GM12878 (cell line): ENCODE results near the gene MED13L. TPM values are rescaled to one million over a fixed set of nuclear protein-coding genes. Genes with fewer than 3 reads are reported as not detected.

Experiments
- ATAC-seq: fragments of 200-7000 bp; cut with Tn5 transposase; 3 replicates; pipeline ENCODE4 v1.9.1; 2020; ENCODE audit warnings: mild to moderate bottlenecking, moderate library complexity
- BruUV-seq: library from RNA; stranded (reverse); fragments of 400-500 nt; replicated peaks from 2 replicates; lab custom pipeline; 2021; lab: Mats Ljungman, UMichigan
- CTCF ChIA-PET: fragments of 300-600 bp; sonication (Branson Sonifier 250); formaldehyde crosslinking; extraction: SDS; loops from one replicate; lab custom pipeline; 2021; ENCODE audit warnings: inconsistent platforms; lab: Yijun Ruan, JAX
- POLR2A ChIA-PET: fragments of 350-600 bp; formaldehyde crosslinking; extraction: SDS; loops from one replicate; lab custom pipeline; 2021; ENCODE audit warnings: inconsistent platforms; lab: Charles Lee
- RAD21 ChIA-PET: fragments of 300-600 bp; sonication (Branson Sonifier 250); formaldehyde crosslinking; loops from one replicate; lab custom pipeline; 2023; ENCODE audit warnings: antibody characterized with exemption; ENCODE audit not compliant: unreplicated experiment; lab: Charles Lee
- SMC1A ChIA-PET: fragments of 300-600 bp; sonication (Branson Sonifier 250); formaldehyde crosslinking; loops from one replicate; lab custom pipeline; 2023; ENCODE audit not compliant: unreplicated experiment, uncharacterized antibody; lab: Charles Lee
- DNase-seq: peaks from one replicate; pipeline ENCODE4 v3.0.0-alpha.2; 2011; ENCODE audit warnings: low read depth, low spot score
- FAIRE-seq: peaks from 3 replicates; lab custom pipeline; 2011; peaks lifted over from hg19 to GRCh38; lab: Jason Lieb, UNC
- H2AFZ ChIP-seq: 2 replicates; pipeline ENCODE4 v1.6.0; 2011; ENCODE audit warnings: low read depth, low read length, control low read depth; ENCODE audit not compliant: control insufficient read depth
- H3K27ac ChIP-seq: 2 replicates; pipeline ENCODE4 v1.5.1; 2011; ENCODE audit warnings: control low read depth; ENCODE audit not compliant: control insufficient read depth, insufficient read depth
- H3K27me3 ChIP-seq, 2 experiments: replicated peaks in 1 of 2; 2 replicates each; pipeline versions ENCODE4 v1.6.0 to v1.6.1; 2011; ENCODE audit warnings: low read length in 1 of 2; ENCODE audit not compliant: control insufficient read depth in 2 of 2, insufficient read depth in 2 of 2
- H3K36me3 ChIP-seq, 2 experiments: 2 replicates each; pipeline ENCODE4 v1.5.1; 2011; ENCODE audit warnings: low read length in 1 of 2; ENCODE audit not compliant: control insufficient read depth in 2 of 2, insufficient read depth in 2 of 2
- H3K4me1 ChIP-seq: 2 replicates; pipeline ENCODE4 v1.6.1; 2011; ENCODE audit warnings: mild to moderate bottlenecking, low read length, moderate library complexity, mixed read lengths; ENCODE audit not compliant: control insufficient read depth, insufficient read depth
- H3K4me2 ChIP-seq: 2 replicates; pipeline ENCODE4 v1.6.0; 2011; ENCODE audit warnings: control low read depth; ENCODE audit not compliant: control insufficient read depth, insufficient read depth
- H3K4me3 ChIP-seq: fragments of 200-600 bp; sonication (generic); 2 replicates; pipeline ENCODE4 v1.5.1; 2016
- H3K79me2 ChIP-seq: 2 replicates; pipeline ENCODE4 v1.6.0; 2011; ENCODE audit warnings: low read length; ENCODE audit not compliant: control insufficient read depth, insufficient read depth
- H3K9ac ChIP-seq: 2 replicates; pipeline ENCODE4 v1.8.0; 2011; ENCODE audit warnings: low read length, control low read depth, mixed read lengths; ENCODE audit not compliant: control insufficient read depth, insufficient read depth
- H3K9me3 ChIP-seq: replicated peaks from 3 replicates; pipeline ENCODE4 v1.5.1; 2011; ENCODE audit warnings: mild to moderate bottlenecking, low read length; ENCODE audit not compliant: control insufficient read depth, insufficient read depth
- H4K20me1 ChIP-seq: 2 replicates; pipeline ENCODE4 v1.6.0; 2011; ENCODE audit not compliant: control insufficient read depth, insufficient read depth
- BCLAF1 ChIP-seq: fragments of 450-650 bp; IDR thresholded peaks from 2 replicates; pipeline ENCODE4 v1.6.1; 2017; ENCODE audit warnings: antibody characterized with exemption, mild to moderate bottlenecking, moderate library complexity
- E4F1 ChIP-seq: fragments of 450-650 bp; IDR thresholded peaks from 2 replicates; pipeline ENCODE4 v1.6.1; 2018; ENCODE audit warnings: borderline replicate concordance, mild to moderate bottlenecking; ENCODE audit not compliant: partially characterized antibody
- EED ChIP-seq: sonication (generic); IDR thresholded peaks from 2 replicates; pipeline ENCODE4 v1.6.1; 2016; ENCODE audit warnings: antibody characterized with exemption, low read depth
- EGR1 ChIP-seq, 2 experiments: IDR thresholded peaks; 1 replicate in 1 of 2; 2 replicates in 1 of 2; pipeline ENCODE4 v1.6.1; 2011 to 2012; ENCODE audit warnings: low read depth in 2 of 2, low read length in 2 of 2, borderline replicate concordance in 1 of 2, mild to moderate bottlenecking in 1 of 2, moderate library complexity in 1 of 2
- EP300 ChIP-seq, 2 experiments: fragments of 150-350 bp in 1 of 2; IDR thresholded peaks; 2 replicates each; pipeline ENCODE4 v1.6.1; 2011 to 2012; ENCODE audit warnings: low read depth in 2 of 2, low read length in 2 of 2, borderline replicate concordance in 1 of 2, improper control_type of control experiment in 1 of 2, inconsistent platforms in 1 of 2; ENCODE audit not compliant: control insufficient read depth in 1 of 2
- GATAD2B ChIP-seq: fragments of 450-650 bp; conservative IDR thresholded peaks from 2 replicates; pipeline ENCODE4 v1.6.1; 2017; ENCODE audit warnings: low read depth, mild to moderate bottlenecking, moderate library complexity
- IKZF2 ChIP-seq, 2 experiments: fragments of 450-650 bp; IDR thresholded peaks; 2 replicates each; pipeline ENCODE4 v1.6.1; 2017; ENCODE audit warnings: mild to moderate bottlenecking in 2 of 2, moderate library complexity in 2 of 2
- IRF3 ChIP-seq: fragments of 450-650 bp; IDR thresholded peaks from 2 replicates; pipeline ENCODE4 v1.6.1; 2014; ENCODE audit warnings: mild to moderate bottlenecking
- KAT2A ChIP-seq: conservative IDR thresholded peaks from 2 replicates; pipeline ENCODE4 v1.6.1; 2011; ENCODE audit warnings: low read depth, low read length; ENCODE audit not compliant: control insufficient read depth
- RBBP5 ChIP-seq: fragments of 200-600 bp; sonication (generic); conservative IDR thresholded peaks from 2 replicates; pipeline ENCODE4 v1.6.1; 2016
- SRF ChIP-seq, 2 experiments: IDR thresholded peaks; 2 replicates each; pipeline ENCODE4 v1.6.1; 2011; ENCODE audit warnings: low read depth in 2 of 2, low read length in 2 of 2, mild to moderate bottlenecking in 1 of 2, moderate library complexity in 1 of 2
- in situ Hi-C: fragments of 300-500 bp; cut with MboI; formaldehyde crosslinking; loops from 9 replicates; pipeline ENCODE4 v1.14.3; 2018; ENCODE audit warnings: mixed read lengths
- intact Hi-C: fragments of 100-400 bp; cut with micrococcal nuclease; formaldehyde crosslinking; loops from one replicate; pipeline ENCODE4 v1.14.2; 2022; ENCODE audit not compliant: unreplicated experiment
- polyA plus RNA-seq, 11 experiments: library from polyadenylated mRNA; depleted of rRNA in 4 of 11; unstranded in 6 of 11; stranded (reverse) in 5 of 11; fragments of >200 nt; fragmentation: Nextera tagmentation in 4 of 11; fragmentation: Illumina TruSeq in 1 of 11; extraction: Ambion mirVana in 4 of 11; extraction: Trizol in 1 of 11; gene quantifications; 1 replicate in 1 of 11; 2 replicates in 10 of 11; pipeline versions ENCODE4 v1.2.1 to v1.2.3, GENCODE V29; 2011 to 2016; ENCODE audit warnings: inconsistent platforms in 2 of 11, missing spikeins in 2 of 11, low read depth in 1 of 11
- total RNA-seq, 4 experiments: library from RNA; depleted of rRNA in 3 of 4; stranded (reverse); fragments of >200 nt in 3 of 4; fragmentation: Illumina TruSeq in 1 of 4; extraction: Trizol in 1 of 4; gene quantifications; 2 replicates each; pipeline versions ENCODE4 v1.2.1 to v1.2.3, GENCODE V29; 2013 to 2021
- TF ChIP-seq, protein P1 (sequence below): fragments of 450-650 bp; IDR thresholded peaks from 2 replicates; pipeline ENCODE4 v1.6.1; 2016; ENCODE audit warnings: mild to moderate bottlenecking
- TF ChIP-seq, protein P2 (sequence below): IDR thresholded peaks from 2 replicates; pipeline ENCODE4 v1.6.1; 2011; ENCODE audit warnings: low read depth, mild to moderate bottlenecking, low read length, moderate library complexity, borderline replicate concordance; ENCODE audit errors: extremely low read depth

MED13L gene
- total and polyA plus RNA-seq, 10 of the 15 experiments (the other 5 are each of a cell fraction or from before 2014, with no cell fraction given), result 3.7 to 30.1 (median 9.1) TPM

DNA sequence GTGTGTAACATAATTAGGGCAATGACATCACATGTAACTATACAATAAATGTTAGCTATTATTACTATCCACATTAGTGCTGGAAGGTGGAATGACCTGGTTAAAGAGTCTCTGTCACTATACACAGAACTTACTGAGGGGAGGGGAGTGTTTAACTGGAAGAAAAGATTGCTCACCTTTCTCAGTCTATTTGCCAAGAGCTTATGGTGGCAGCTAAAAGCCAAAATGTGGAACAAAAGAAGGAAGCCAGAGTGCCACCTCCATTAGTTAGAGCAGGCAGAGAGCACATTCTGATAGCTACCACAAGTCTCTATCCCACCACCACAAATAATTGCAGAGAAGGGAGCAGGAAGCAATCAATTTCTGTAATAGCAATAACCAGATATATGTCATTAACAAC is 124.4 kb downstream of the MED13L start:
- SMC1A ChIA-PET, result no interaction called here
- RAD21 ChIA-PET, result interaction anchor here (0.6 kb wide), 1 partner anchor 404 kb away, joined by 3 read pairs; no protein-coding TSS in a partner anchor
- intact Hi-C loops, result no loop called here
- H3K4me3 ChIP-seq, result no peak overlapping the region
- POLR2A ChIA-PET, result no interaction called here
- no peak overlapping the region for H3K9ac ChIP-seq
- no peak overlapping the region for H3K4me2 ChIP-seq
- BruUV-seq, result no TSS peak
- FAIRE-seq, result no peak
- no peaks in the 10 kb centered on the region for H3K27me3 ChIP-seq
- H3K27ac ChIP-seq, result no peak overlapping the region
- no peaks in the 10 kb centered on the region for H3K9me3 ChIP-seq
- peaks cover 2% of the 10 kb centered on the region; the same call in 1 of the 2 replicates for H3K4me1 ChIP-seq
- H3K36me3 ChIP-seq, result no peaks in the 10 kb centered on the region
- CTCF ChIA-PET, result no interaction called here
- H2AFZ ChIP-seq, result no peak overlapping the region
- peaks cover 2% of the 10 kb centered on the region; the same call in 1 of the 2 replicates for H3K79me2 ChIP-seq
- peak; percentile 35; the same call in 2 of the 3 replicates for ATAC-seq
- DNase-seq, result no peak
- no peaks in the 10 kb centered on the region; the same call in 1 of the 2 replicates for H4K20me1 ChIP-seq
- in situ Hi-C loops, result no loop called here
- no peak for TF ChIP-seq EGR1 (IDR thresholded peaks at IDR 0.05; ENCODE audit: borderline replicate concordance in 1 of 2, low read depth in 2 of 2, low read length in 2 of 2)
- TF ChIP-seq E4F1, result no peak
- TF ChIP-seq GATAD2B, result no peak
- TF ChIP-seq, protein P1, sequence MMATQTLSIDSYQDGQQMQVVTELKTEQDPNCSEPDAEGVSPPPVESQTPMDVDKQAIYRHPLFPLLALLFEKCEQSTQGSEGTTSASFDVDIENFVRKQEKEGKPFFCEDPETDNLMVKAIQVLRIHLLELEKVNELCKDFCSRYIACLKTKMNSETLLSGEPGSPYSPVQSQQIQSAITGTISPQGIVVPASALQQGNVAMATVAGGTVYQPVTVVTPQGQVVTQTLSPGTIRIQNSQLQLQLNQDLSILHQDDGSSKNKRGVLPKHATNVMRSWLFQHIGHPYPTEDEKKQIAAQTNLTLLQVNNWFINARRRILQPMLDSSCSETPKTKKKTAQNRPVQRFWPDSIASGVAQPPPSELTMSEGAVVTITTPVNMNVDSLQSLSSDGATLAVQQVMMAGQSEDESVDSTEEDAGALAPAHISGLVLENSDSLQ, result no peak
- TF ChIP-seq KAT2A, result no peak
- no peak for TF ChIP-seq IKZF2 (IDR thresholded peaks at IDR 0.05)
- no peak for TF ChIP-seq SRF (IDR thresholded peaks at IDR 0.05; ENCODE audit: low read depth in 2 of 2, low read length in 2 of 2)
- TF ChIP-seq EED, result no peak
- TF ChIP-seq IRF3, result no peak
- no peak for TF ChIP-seq EP300 (IDR thresholded peaks at IDR 0.05; ENCODE audit: borderline replicate concordance in 1 of 2, control insufficient read depth in 1 of 2, low read depth in 2 of 2, low read length in 2 of 2)
- no peak for TF ChIP-seq BCLAF1
- TF ChIP-seq, protein P2, sequence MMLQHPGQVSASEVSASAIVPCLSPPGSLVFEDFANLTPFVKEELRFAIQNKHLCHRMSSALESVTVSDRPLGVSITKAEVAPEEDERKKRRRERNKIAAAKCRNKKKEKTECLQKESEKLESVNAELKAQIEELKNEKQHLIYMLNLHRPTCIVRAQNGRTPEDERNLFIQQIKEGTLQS, result no peak
- no peak for TF ChIP-seq RBBP5
